Peyer's patch (tissue), 4 donors: ENCODE results near the gene IGSF9. TPM values are rescaled to one million over a fixed set of nuclear protein-coding genes. Genes with fewer than 3 reads are reported as not detected.

Experiments
- DNase-seq, 3 donors: peaks; one replicate each; pipeline ENCODE4 v3.0.0-alpha.2; 2017 to 2019
- H3K27ac ChIP-seq, 4 donors: fragments of 200-600 bp; sonication (generic); one replicate each; pipeline ENCODE4 v1.5.1; 2016 to 2019
- H3K27me3 ChIP-seq, 2 donors: fragments of 200-600 bp; sonication (generic); one replicate each; pipeline ENCODE4 v1.5.1; 2019
- H3K36me3 ChIP-seq, 3 donors: fragments of 200-600 bp; sonication (generic); one replicate each; pipeline ENCODE4 v1.5.1; 2016 to 2019
- H3K4me1 ChIP-seq, 4 donors: fragments of 200-600 bp; sonication (generic); one replicate each; pipeline ENCODE4 v1.5.1; 2016 to 2019
- H3K4me3 ChIP-seq, 4 donors: fragments of 200-600 bp; sonication (generic); 1 replicate in 3 of 4; 2 replicates in 1 of 4; pipeline ENCODE4 v1.5.1; 2016 to 2019; ENCODE audit warnings: mild to moderate bottlenecking in 1 of 4
- H3K9me3 ChIP-seq, 4 donors: fragments of 200-600 bp; sonication (generic); one replicate each; pipeline ENCODE4 v1.5.1; 2016 to 2019; ENCODE audit warnings: mild to moderate bottlenecking in 1 of 4
- CTCF ChIP-seq, 6 experiments: fragments of 450-650 bp in 4 of 6; fragments of 200-600 bp in 2 of 6; sonication (generic) in 1 of 6; IDR thresholded peaks; one replicate each; pipeline ENCODE4 v1.5.1; 2017 to 2019; ENCODE audit warnings: antibody characterized with exemption in 6 of 6, mild to moderate bottlenecking in 3 of 6, moderate library complexity in 1 of 6
- POLR2A ChIP-seq, 2 donors: fragments of 450-650 bp; IDR thresholded peaks; one replicate each; pipeline ENCODE4 v1.5.1; 2017; ENCODE audit warnings: antibody characterized with exemption in 2 of 2, mild to moderate bottlenecking in 2 of 2, moderate library complexity in 2 of 2
- total RNA-seq, 4 donors: library from RNA; depleted of rRNA; stranded (reverse); fragments of >200 nt; gene quantifications; one replicate each; pipeline ENCODE4 v1.1.0, GENCODE V29; 2016

IGSF9 gene
- total RNA-seq, 4 donors from 2014 or later: 5.8 to 169 (median 40.6) TPM

DNA sequence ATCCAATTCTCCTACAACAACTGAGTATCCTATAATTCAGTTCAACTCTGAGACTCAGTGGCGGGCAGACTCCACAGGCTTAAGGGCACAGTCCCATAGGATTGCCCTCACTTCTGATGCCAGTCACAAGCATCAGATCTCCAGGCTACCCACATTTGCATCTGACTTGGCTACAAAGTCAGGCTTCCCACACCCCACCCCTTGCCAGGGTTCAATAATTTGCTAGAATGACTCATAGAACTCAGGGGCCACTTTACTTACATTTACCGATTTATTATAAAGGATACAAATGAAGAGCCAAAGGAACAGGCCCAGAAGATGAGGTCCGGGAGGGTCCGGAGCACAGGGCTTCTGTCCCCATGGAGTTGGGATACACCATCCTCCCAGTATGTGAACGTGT lies 44.6 kb upstream of the IGSF9 start:
- Histone ChIP-seq H3K4me3 (no peak overlapping the region), H3K4me1 (no peaks in the 10 kb centered on the region), H3K27me3 (no peaks in the 10 kb centered on the region), H3K36me3 (no peaks in the 10 kb centered on the region), H3K9me3 (no peaks in the 10 kb centered on the region), H3K27ac (no peak overlapping the region)
- no peak for TF ChIP-seq POLR2A (IDR thresholded peaks at IDR 0.05)
- TF ChIP-seq CTCF (IDR thresholded peaks at IDR 0.05): no peak
- DNase-seq: no peak

DNA sequence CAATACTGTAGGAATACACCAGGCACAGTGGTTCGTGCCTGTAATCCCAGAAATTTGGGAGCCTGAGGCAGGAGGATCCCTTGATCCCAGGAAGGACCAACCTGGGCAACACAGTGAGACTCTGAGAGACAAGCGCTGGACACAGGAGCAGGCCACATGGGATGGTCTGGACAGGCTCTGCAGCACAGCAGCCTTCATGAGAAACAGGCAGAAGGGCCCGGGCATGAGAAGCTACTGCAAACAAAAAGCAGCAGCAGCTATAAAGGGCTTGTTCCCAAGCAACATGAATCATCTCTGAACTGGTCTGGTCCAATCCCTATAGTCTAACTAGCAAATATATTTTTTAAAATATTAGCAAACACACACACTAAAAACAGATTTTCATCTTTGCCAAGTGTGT lies 44.2 kb upstream of the IGSF9 start:
- DNase-seq: no peak
- Histone ChIP-seq H3K27me3 (no peaks in the 10 kb centered on the region), H3K4me1 (no peaks in the 10 kb centered on the region), H3K9me3 (no peaks in the 10 kb centered on the region), H3K36me3 (no peaks in the 10 kb centered on the region), H3K4me3 (no peak overlapping the region), H3K27ac (no peak overlapping the region)
- no peak for TF ChIP-seq CTCF (IDR thresholded peaks at IDR 0.05)
- TF ChIP-seq POLR2A (IDR thresholded peaks at IDR 0.05): no peak

GRCh38 chr1:159988006-159988405 lies 42.6 kb upstream of the IGSF9 start:
- no peaks in the 10 kb centered on the region for H3K36me3 ChIP-seq
- TF ChIP-seq CTCF (IDR thresholded peaks at IDR 0.05) (no peak), POLR2A (IDR thresholded peaks at IDR 0.05) (no peak)
- no peaks in the 10 kb centered on the region for H3K27me3 ChIP-seq
- H3K9me3 ChIP-seq: no peaks in the 10 kb centered on the region
- no peak for DNase-seq
- no peak overlapping the region for H3K4me3 ChIP-seq
- no peak overlapping the region for H3K27ac ChIP-seq
- no peaks in the 10 kb centered on the region for H3K4me1 ChIP-seq

DNA sequence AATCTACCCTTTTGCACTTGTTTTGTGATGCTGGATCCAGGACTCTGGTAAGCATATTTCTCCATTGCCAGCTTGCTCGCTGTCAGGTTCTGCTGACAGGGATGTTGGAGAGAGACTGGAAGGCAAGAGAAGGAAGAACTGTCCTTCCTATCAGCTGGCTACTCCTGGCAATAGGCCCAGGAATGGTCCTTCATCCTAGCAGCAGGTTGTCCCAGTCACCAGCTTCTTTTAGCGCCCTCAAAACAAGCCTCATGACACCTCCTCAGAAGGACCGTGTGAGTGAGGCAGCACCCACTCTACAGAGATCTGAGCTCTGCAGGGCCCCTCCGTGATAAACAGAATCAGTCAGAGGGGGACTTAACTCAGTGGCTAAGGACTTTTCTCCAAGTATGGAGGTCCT lies 41.8 kb upstream of the IGSF9 start:
- Histone ChIP-seq H3K4me3 (no peak overlapping the region), H3K9me3 (no peaks in the 10 kb centered on the region), H3K27me3 (no peaks in the 10 kb centered on the region), H3K27ac (peak overlapping the region in 2 of 4 donors; percentile 2 to 68), H3K36me3 (no peaks in the 10 kb centered on the region), H3K4me1 (no peaks in the 10 kb centered on the region)
- TF ChIP-seq POLR2A (IDR thresholded peaks at IDR 0.05) (no peak), CTCF (IDR thresholded peaks at IDR 0.05) (no peak)
- no peak for DNase-seq

DNA sequence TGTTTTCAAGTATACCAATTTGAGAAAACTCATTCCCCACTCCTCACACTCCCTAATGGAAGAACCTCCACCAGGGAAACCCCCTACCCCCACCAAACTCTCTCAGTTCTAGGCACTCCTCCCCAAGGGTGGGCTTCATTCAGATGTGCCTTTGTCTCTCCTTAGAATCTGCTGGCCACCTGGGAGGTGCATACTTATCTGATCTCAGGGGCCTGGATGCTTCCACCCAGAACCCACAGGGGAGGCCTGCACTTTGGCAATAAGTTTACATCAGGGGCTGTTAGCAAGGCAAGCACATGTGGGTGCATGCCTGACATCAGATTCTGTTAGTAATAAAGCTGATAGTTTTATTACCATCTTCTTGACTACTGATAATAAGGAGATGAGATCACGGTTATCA lies 41.1 kb upstream of the IGSF9 start:
- no peak for DNase-seq
- TF ChIP-seq POLR2A (IDR thresholded peaks at IDR 0.05): no peak
- TF ChIP-seq CTCF (IDR thresholded peaks at IDR 0.05): no peak
- no peaks in the 10 kb centered on the region for H3K4me1 ChIP-seq
- no peak overlapping the region for H3K4me3 ChIP-seq
- H3K27me3 ChIP-seq: no peaks in the 10 kb centered on the region
- H3K36me3 ChIP-seq: no peaks in the 10 kb centered on the region
- H3K9me3 ChIP-seq: no peaks in the 10 kb centered on the region
- H3K27ac ChIP-seq: peak overlapping the region in 1 of 4 donors; percentile 68

- Histone ChIP-seq H3K4me1 (no peaks in the 10 kb centered on the region), H3K27me3 (no peaks in the 10 kb centered on the region), H3K4me3 (no peak overlapping the region), H3K27ac (no peak overlapping the region), H3K9me3 (no peaks in the 10 kb centered on the region), H3K36me3 (no peaks in the 10 kb centered on the region)
- DNase-seq: no peak
- TF ChIP-seq CTCF (IDR thresholded peaks at IDR 0.05) (no peak), POLR2A (IDR thresholded peaks at IDR 0.05) (no peak)
Measured at GRCh38 chr1:159986093-159986492, 40.7 kb upstream of the IGSF9 start.
